ENCODE data around the gene HMMR. TPM values are rescaled to one million over a fixed set of nuclear protein-coding genes. Genes with fewer than 3 reads are reported as not detected.

Gene HMMR
- total and polyA plus RNA-seq, 2 of the 4 experiments (the other 2 are of a cell fraction), result 13.0 to 24.6 TPM

DNA sequence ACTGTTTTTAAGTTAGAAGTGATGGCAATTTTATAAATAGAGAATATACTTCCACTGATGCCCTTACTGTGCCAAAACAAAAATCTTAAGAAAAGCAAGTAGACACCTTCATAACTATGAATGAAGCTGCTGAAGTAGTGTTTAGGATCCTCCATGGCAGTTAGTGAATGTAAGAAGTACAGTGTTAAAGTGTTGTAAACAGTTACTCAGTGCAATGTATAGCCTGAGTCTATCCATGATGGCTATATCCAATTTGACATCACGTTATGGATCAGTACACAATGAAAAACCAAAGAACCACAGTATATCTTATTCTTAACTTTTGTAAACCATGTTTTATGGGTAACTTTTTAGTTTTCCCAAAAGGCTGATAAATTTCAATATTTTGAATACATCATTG lies 15.9 kb upstream of the HMMR start:
- Histone ChIP-seq H3K4me2 (ENCODE audit: low read depth, low read length) (no peak overlapping the region), H2BK5ac (ENCODE audit: low read depth, low read length, poor library complexity, severe bottlenecking) (no peak overlapping the region), H3K14ac (replicated peaks; ENCODE audit: low read depth, low read length) (no peak overlapping the region), H3K79me1 (ENCODE audit: low read depth in 1 of 2, low read length in 2 of 2) (peaks cover 16 to 20% of the 10 kb centered on the region in 2 experiments), H3K56ac (ENCODE audit: extremely low read depth, insufficient read depth, low read length) (no peak overlapping the region), H3K27me3 (ENCODE audit: control insufficient read depth, insufficient read depth, low read length) (no peaks in the 10 kb centered on the region), H2BK15ac (ENCODE audit: low read depth, low read length) (no peak overlapping the region), H2BK120ac (ENCODE audit: low read depth, low read length) (no peak overlapping the region), H2AK5ac (ENCODE audit: low read depth, low read length) (no peak overlapping the region), H3K4ac (ENCODE audit: low read depth, low read length) (no peak overlapping the region), H3K23ac (ENCODE audit: low read depth, low read length) (no peak overlapping the region), H2AK9ac (replicated peaks; ENCODE audit: low read depth, low read length, poor library complexity) (no peak overlapping the region), H2BK20ac (ENCODE audit: low read depth, low read length) (no peak overlapping the region), H4K5ac (ENCODE audit: low read depth, low read length) (no peak overlapping the region), H4K8ac (ENCODE audit: low read depth in 2 of 2, low read length in 2 of 2) (no peak overlapping the region), H3K4me1 (ENCODE audit: control insufficient read depth, insufficient read depth, low read length) (no peaks in the 10 kb centered on the region), H2AFZ (replicated peaks; ENCODE audit: low read length, poor library complexity) (no peak overlapping the region), H3K9me1 (ENCODE audit: insufficient read depth, low read length) (no peaks in the 10 kb centered on the region), H3K27ac (ENCODE audit: insufficient read depth, low read length) (no peak overlapping the region), H3K9me3 (ENCODE audit: control insufficient read depth, insufficient read depth, low read length) (no peaks in the 10 kb centered on the region), H3K4me3 (ENCODE audit: insufficient read depth, low read depth, low read length) (no peak overlapping the region), H3K9ac (ENCODE audit: low read depth, low read length) (no peak overlapping the region), H3K36me3 (ENCODE audit: control insufficient read depth, insufficient read depth, low read length) (peaks cover 40% of the 10 kb centered on the region), H4K20me1 (ENCODE audit: insufficient read depth, low read length) (peaks cover 5% of the 10 kb centered on the region; the same call in 1 of the 2 replicates), H3K18ac (ENCODE audit: low read depth, low read length) (no peak overlapping the region), H4K91ac (ENCODE audit: insufficient read depth, low read depth, low read length) (no peak overlapping the region)
- dilution Hi-C loops (cut with HindIII; ENCODE audit: low sequenced_read_pairs, unreplicated experiment) (no loop called here), intact Hi-C loops (cut with micrococcal nuclease) (no loop called here), in situ Hi-C loops (cut with MboI; ENCODE audit: low sequenced_read_pairs) (no loop called here)
- no peak for TF ChIP-seq FOS (IDR thresholded peaks at IDR 0.05; ENCODE audit: low read depth, low read length)
- no peak for TF ChIP-seq RFX5 (IDR thresholded peaks at IDR 0.05; ENCODE audit: low read depth, low read length)
- TF ChIP-seq BHLHE40 (IDR thresholded peaks at IDR 0.05; ENCODE audit: low read depth, low read length), result no peak
- TF ChIP-seq, protein P1, sequence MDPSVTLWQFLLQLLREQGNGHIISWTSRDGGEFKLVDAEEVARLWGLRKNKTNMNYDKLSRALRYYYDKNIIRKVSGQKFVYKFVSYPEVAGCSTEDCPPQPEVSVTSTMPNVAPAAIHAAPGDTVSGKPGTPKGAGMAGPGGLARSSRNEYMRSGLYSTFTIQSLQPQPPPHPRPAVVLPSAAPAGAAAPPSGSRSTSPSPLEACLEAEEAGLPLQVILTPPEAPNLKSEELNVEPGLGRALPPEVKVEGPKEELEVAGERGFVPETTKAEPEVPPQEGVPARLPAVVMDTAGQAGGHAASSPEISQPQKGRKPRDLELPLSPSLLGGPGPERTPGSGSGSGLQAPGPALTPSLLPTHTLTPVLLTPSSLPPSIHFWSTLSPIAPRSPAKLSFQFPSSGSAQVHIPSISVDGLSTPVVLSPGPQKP (IDR thresholded peaks at IDR 0.05; ENCODE audit: borderline replicate concordance, low read depth, low read length), result no peak
- TF ChIP-seq USF2 (IDR thresholded peaks at IDR 0.05; ENCODE audit: low read depth, low read length), result no peak
- TF ChIP-seq, protein P2, sequence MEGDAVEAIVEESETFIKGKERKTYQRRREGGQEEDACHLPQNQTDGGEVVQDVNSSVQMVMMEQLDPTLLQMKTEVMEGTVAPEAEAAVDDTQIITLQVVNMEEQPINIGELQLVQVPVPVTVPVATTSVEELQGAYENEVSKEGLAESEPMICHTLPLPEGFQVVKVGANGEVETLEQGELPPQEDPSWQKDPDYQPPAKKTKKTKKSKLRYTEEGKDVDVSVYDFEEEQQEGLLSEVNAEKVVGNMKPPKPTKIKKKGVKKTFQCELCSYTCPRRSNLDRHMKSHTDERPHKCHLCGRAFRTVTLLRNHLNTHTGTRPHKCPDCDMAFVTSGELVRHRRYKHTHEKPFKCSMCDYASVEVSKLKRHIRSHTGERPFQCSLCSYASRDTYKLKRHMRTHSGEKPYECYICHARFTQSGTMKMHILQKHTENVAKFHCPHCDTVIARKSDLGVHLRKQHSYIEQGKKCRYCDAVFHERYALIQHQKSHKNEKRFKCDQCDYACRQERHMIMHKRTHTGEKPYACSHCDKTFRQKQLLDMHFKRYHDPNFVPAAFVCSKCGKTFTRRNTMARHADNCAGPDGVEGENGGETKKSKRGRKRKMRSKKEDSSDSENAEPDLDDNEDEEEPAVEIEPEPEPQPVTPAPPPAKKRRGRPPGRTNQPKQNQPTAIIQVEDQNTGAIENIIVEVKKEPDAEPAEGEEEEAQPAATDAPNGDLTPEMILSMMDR (conservative IDR thresholded peaks at IDR 0.05; ENCODE audit: low read depth, low read length), result no peak
- TF ChIP-seq CEBPB (IDR thresholded peaks at IDR 0.05; ENCODE audit: low read depth, low read length), result no peak
- TF ChIP-seq CHD1 (IDR thresholded peaks at IDR 0.05; ENCODE audit: low read depth, low read length), result no peak
- TF ChIP-seq MAFK (IDR thresholded peaks at IDR 0.05; ENCODE audit: low read depth, low read length), result no peak
- TF ChIP-seq NFE2L2 (IDR thresholded peaks at IDR 0.05; ENCODE audit: low read depth, low read length), result no peak
- no peak for TF ChIP-seq SMC3 (IDR thresholded peaks at IDR 0.05; ENCODE audit: low read depth, low read length)
- ATAC-seq (ENCODE audit: low read depth) (no peak), DNase-seq (no peak)
- POLR2A ChIA-PET (ENCODE audit: unreplicated experiment), result no interaction called here
- no CpG with 5 or more reads among the region's 1 CpG for WGBS, 2 experiments (ENCODE audit: extremely low coverage in 2 of 2, insufficient read length in 1 of 2)
- CTCF ChIA-PET, result no interaction called here
- no TSS peak for BruUV-seq (replicated peaks)

All from IMR-90 (cell line).